Stimulated activated memory B cell treated with anti-CD40 and anti-IgM and Interleukin-4, amounts not matched to agents 10 μg/mL and 1 μg/mL and 100 μg/mL, for 72 hours (primary cell): Measurements from ENCODE around the gene SF1.

Source experiments
- ATAC-seq: fragments of 150-1000 bp; cut with Tn5 transposase; 2 replicates; pipeline ENCODE4 v1.10.0; 2021
- H3K27ac Mint-ChIP-seq: one replicate; pipeline ENCODE4 v1.8.0; 2022; ENCODE audit warnings: mild to moderate bottlenecking, mixed read lengths
- H3K27me3 Mint-ChIP-seq: one replicate; pipeline ENCODE4 v1.8.0; 2022; ENCODE audit warnings: mixed read lengths
- H3K36me3 Mint-ChIP-seq: one replicate; pipeline ENCODE4 v1.8.0; 2022; ENCODE audit warnings: mixed read lengths
- H3K4me1 Mint-ChIP-seq: one replicate; pipeline ENCODE4 v1.8.0; 2022; ENCODE audit warnings: mixed read lengths
- H3K4me3 Mint-ChIP-seq: one replicate; pipeline ENCODE4 v1.8.0; 2022; ENCODE audit warnings: mild to moderate bottlenecking, moderate library complexity, mixed read lengths
- H3K9me3 Mint-ChIP-seq: one replicate; pipeline ENCODE4 v1.8.0; 2022; ENCODE audit warnings: mixed read lengths

Gene SF1

DNA sequence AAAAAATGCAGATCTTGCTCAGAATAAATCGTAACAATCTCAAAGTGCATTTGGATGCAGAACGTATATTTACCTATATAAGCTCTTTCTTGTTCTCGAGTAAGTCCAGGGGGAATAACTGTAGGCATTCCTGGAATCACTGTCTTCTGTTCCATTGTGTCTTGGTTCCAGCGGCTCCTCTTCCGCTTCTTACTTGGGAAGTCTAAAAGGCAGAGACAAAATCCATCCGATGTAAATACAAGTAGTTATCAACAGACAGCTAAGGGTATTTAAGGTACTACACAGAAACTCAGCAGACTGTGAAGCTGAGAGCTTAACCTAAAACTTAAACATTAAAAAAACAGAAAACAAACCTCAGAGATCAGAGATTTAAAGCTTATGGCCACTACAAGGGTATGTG lies 1.9 kb downstream of the SF1 start:
- no peaks in the 10 kb centered on the region for H3K9me3 Mint-ChIP-seq
- peak overlapping the region; percentile 95 for H3K4me3 Mint-ChIP-seq
- no peaks in the 10 kb centered on the region for H3K27me3 Mint-ChIP-seq
- peaks cover 63% of the 10 kb centered on the region for H3K36me3 Mint-ChIP-seq
- peaks cover 76% of the 10 kb centered on the region for H3K4me1 Mint-ChIP-seq
- H3K27ac Mint-ChIP-seq: peak overlapping the region; percentile 87
- no peak for ATAC-seq

DNA sequence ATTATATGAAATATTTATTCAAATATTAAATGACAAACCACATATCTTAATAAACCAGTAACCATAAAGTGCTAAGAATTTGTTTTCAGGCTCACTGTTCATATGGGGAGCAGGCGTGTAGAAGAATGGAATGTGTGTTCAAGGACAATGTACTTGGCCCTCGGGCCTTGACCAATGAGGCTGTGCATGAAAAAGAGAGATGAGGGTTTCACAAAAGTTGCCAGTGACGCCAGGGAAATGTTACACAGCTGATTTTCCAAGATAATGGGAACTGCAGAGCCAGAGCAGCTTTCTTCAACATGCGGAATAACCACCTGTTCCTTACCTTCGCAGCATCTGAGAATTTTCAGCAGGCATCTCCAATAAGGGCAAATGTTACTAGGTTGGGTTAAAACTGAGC lies 4.2 kb downstream of the SF1 start:
- Mint-ChIP-seq H3K4me3 (peak overlapping the region; percentile 26), H3K9me3 (no peaks in the 10 kb centered on the region), H3K27me3 (no peaks in the 10 kb centered on the region), H3K4me1 (peaks cover 78% of the 10 kb centered on the region), H3K27ac (no peak overlapping the region), H3K36me3 (peaks cover 79% of the 10 kb centered on the region)
- ATAC-seq: no peak

DNA sequence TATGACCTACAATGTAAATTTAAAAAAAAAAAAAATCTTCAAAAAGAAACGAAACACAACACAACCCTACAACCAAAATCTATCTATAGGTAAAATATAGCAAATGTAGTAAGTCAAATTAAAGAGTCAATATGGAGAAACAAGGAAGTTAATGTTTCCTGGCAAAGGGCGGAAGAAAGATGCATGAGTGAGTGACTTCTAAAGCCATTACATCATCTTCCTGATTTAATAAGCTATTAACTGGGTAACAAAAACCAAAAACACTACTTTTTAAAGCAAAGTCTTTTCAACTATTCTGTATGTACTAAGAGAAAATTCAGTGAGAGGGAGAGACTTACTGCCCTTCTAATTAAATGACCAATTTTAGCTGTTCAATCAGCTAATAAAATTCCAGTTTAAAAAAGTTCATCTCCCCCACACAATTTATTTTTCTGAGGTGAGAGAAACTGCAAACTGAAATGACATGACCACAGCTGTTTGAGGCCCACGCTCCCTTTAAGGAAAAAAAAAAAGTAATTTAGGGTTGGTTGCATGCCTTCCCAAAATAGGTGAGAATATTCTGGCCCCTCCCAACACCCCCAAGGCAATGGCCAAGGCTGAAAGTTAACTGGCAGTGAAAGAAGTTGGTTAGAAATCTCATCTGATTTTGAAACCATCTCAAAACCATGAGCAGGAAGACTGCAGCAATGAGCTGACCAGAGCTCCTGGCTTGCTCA lies 5.9 kb downstream of the SF1 start:
- ATAC-seq: peak; percentile 54
- H3K27ac Mint-ChIP-seq: peak overlapping the region; percentile 90
- H3K4me1 Mint-ChIP-seq: peaks cover 93% of the 10 kb centered on the region
- peak overlapping the region; percentile 74 for H3K4me3 Mint-ChIP-seq
- peaks cover 94% of the 10 kb centered on the region for H3K36me3 Mint-ChIP-seq
- H3K27me3 Mint-ChIP-seq: no peaks in the 10 kb centered on the region
- H3K9me3 Mint-ChIP-seq: no peaks in the 10 kb centered on the region

DNA sequence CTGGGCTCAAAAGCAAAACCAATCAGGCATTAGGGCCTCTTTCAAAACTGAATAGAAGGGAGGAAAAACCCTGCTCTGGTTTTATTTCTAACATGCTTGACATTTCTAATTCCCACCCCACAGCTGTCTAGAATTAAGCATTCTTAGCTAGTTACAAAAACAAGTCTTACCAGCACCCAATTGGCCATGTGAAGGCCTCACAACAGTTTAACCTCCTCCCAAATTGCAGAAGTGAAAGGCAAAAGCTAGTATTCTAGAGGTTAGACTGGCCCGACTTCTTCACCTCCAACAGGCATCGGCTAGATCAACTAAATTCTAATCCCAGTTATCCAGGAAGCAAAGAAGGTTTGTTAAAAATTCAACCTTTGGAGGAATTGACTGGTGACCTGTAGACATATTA lies 6.5 kb downstream of the SF1 start:
- Mint-ChIP-seq H3K36me3 (peaks cover 93% of the 10 kb centered on the region), H3K4me1 (peaks cover 93% of the 10 kb centered on the region), H3K27me3 (no peaks in the 10 kb centered on the region), H3K4me3 (peak overlapping the region; percentile 74), H3K9me3 (no peaks in the 10 kb centered on the region), H3K27ac (peak overlapping the region; percentile 90)
- peak; percentile 94 for ATAC-seq

DNA sequence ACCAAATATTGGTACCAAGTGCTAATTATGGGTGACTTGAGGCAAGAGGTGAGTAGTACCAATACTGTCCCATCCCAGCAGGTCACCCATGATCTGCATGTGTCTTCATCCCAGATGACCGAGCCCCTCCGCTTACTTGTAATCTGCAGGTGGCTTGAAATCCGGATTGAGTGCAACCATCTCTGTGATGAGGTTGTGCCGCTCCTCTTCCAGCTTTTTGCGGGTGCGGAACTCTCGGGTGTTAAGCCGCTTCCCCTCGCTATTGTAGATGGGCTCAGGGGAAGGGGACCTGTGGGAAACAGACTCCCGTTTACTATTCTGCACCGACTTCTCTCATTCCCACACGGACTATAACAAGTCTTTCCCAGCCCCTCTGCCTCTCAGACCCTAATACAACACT lies 8.2 kb downstream of the SF1 start:
- Mint-ChIP-seq H3K27me3 (no peaks in the 10 kb centered on the region), H3K36me3 (peaks cover 92% of the 10 kb centered on the region), H3K4me3 (no peak overlapping the region), H3K4me1 (peaks cover 93% of the 10 kb centered on the region), H3K27ac (peak overlapping the region; percentile 90), H3K9me3 (no peaks in the 10 kb centered on the region)
- no peak for ATAC-seq

DNA sequence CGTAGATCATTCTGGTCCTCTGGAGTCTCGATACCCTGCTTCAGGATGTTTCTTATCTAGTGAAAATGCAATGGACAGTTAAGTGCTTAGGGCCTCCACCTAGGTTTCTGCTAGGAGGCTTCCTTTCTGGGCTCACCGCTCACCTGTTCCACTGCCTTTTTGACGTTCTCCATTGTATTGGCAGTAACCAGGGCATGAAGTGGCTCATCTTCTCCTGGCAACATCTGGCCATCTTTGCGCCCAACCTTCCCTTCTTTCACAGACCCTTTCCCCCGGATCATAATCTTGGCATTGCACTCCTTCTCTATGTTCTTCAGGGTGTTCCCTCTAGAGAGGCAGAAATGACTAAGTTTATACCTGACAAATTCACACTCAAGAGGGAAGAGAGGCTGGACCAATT lies 9.1 kb downstream of the SF1 start:
- no peaks in the 10 kb centered on the region for H3K9me3 Mint-ChIP-seq
- H3K4me1 Mint-ChIP-seq: peaks cover 93% of the 10 kb centered on the region
- H3K4me3 Mint-ChIP-seq: no peak overlapping the region
- H3K36me3 Mint-ChIP-seq: peaks cover 93% of the 10 kb centered on the region
- no peak for ATAC-seq
- no peaks in the 10 kb centered on the region for H3K27me3 Mint-ChIP-seq
- H3K27ac Mint-ChIP-seq: peak overlapping the region; percentile 67

DNA sequence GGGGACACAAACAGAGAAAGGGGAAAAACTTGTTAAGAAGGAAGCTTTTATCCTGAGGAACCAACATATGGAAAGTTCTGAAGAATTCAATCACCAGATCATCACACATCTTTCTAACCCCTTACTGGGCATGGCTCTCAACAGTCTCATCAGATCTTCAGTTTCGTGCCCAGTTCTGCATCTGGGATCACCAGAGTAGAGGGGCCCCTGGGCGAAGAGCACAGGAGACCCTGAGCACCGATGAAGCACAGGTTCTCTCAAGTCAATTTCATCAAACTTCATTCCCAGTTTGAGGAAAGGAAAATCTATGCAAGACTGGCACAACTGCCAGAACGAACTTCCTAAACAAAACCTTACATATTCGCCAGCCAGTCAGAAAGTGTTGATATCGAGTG lies 10.0 kb downstream of the SF1 start:
- ATAC-seq: no peak
- H3K4me3 Mint-ChIP-seq: no peak overlapping the region
- H3K27ac Mint-ChIP-seq: peak overlapping the region; percentile 69
- peaks cover 87% of the 10 kb centered on the region for H3K36me3 Mint-ChIP-seq
- peaks cover 95% of the 10 kb centered on the region for H3K4me1 Mint-ChIP-seq
- H3K27me3 Mint-ChIP-seq: no peaks in the 10 kb centered on the region
- H3K9me3 Mint-ChIP-seq: no peaks in the 10 kb centered on the region

DNA sequence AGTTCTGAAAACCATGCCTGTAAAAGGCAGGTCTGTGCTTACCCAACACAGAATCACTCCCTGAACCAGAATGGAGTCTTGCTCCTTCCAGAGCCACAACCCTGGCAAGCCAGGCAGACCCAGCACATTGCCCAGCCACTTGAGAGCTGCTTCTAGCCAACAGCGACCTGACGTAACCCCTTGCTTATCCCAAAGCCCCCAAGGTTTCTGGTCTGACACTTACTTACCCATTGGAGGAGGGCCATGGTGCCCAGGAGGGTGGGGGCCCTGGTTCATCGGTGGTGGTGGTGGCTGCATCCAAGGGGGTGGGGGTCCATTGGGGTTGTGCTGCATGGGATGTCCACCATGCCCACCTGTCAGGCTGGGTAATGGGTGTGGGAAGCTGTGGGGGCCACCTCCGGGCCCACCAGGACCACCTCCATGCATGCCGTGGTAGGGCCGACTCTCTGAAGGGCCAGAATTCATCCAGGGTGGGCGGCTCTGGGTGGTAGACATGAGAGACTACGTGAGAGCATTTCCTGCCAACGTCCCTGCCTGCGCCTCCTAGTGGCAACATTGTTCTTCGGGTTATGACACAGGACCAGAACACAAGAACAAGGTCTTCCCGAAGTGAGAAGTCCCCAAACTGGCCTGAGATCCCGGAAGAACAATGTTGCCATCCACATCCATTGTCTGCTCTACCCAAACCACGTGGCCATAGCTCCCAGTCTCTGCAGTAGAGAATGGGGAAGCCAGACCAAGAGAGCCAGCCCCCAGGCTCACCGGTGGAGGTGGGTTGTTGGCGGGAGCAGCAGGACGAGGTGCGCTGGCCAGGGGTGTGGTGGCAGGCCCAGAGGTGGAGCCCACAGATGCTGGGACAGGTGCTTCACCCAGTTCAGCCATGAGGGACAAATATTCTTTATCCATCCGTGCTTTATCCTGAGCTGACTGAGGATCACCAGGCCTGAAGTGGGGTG lies 10.7 kb downstream of the SF1 start:
- H3K9me3 Mint-ChIP-seq: no peaks in the 10 kb centered on the region
- H3K36me3 Mint-ChIP-seq: peaks cover 84% of the 10 kb centered on the region
- peak overlapping the region; percentile 69 for H3K27ac Mint-ChIP-seq
- H3K27me3 Mint-ChIP-seq: no peaks in the 10 kb centered on the region
- no peak for ATAC-seq
- no peak overlapping the region for H3K4me3 Mint-ChIP-seq
- peaks cover 95% of the 10 kb centered on the region for H3K4me1 Mint-ChIP-seq

DNA sequence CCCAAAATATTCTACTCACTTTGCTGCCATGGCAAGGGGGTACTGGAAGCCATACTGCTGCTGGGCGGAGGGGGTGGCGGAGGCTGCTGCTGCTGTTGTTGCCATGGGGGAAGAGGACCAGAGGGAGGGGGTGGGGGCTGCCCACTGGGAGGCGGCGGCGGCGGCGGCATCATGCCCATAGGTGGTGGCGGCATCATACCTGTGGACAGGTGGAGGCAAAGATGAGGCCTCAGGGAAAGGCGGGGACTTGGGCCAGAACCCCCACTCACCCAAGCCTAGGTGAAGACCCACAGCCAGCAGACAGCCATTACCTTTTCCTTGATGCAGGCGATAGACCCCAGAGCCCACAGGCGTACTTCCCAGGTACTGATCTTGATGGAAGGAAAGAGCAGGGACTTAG lies 11.5 kb downstream of the SF1 start:
- H3K36me3 Mint-ChIP-seq: peaks cover 80% of the 10 kb centered on the region
- H3K9me3 Mint-ChIP-seq: no peaks in the 10 kb centered on the region
- peaks cover 95% of the 10 kb centered on the region for H3K4me1 Mint-ChIP-seq
- ATAC-seq: no peak
- no peaks in the 10 kb centered on the region for H3K27me3 Mint-ChIP-seq
- H3K4me3 Mint-ChIP-seq: no peak overlapping the region
- peak overlapping the region; percentile 57 for H3K27ac Mint-ChIP-seq

DNA sequence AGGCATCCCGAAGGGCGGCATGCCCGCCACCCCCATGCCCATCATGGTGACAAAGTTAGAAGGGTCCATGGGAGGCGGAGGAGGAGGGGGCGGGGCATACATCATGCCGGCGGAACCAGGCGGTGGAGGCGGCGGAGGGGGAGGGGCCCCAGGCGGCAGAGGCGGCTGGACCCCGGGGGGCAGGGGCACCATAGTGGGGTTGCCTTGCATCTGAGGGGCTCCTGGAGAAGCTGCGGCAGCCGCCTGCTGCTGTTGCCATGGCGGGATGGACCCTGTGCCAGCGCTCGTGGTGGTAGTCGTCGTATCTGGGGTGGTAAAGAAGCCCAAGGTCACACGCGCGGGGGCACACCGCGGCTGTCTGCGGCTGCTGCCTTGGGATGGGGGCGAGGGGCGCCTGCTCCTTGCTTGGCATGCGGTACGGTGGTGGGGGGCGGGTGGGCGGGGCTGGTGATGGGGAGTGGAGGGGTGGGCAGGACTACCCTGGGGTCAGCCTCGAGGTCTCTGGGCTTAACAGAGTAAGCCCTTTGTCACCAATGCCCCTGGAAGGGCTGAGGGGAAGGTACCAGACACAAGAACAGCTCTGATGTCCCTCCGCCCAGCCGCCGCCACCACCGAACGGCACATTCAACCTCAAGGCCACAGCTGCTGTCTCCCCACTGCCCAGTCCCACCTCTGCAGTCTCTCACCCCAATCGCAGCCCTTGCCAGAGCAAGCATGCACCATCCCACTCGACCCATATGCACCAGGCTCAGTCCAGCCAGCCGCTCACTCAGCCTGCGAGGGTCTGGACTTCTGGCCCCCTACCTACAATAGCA lies 12.3 kb downstream of the SF1 start:
- H3K4me3 Mint-ChIP-seq: peak overlapping the region; percentile 54
- H3K27me3 Mint-ChIP-seq: no peaks in the 10 kb centered on the region
- no peak for ATAC-seq
- H3K27ac Mint-ChIP-seq: peak overlapping the region; percentile 57
- no peaks in the 10 kb centered on the region for H3K9me3 Mint-ChIP-seq
- H3K36me3 Mint-ChIP-seq: peaks cover 73% of the 10 kb centered on the region
- peaks cover 97% of the 10 kb centered on the region for H3K4me1 Mint-ChIP-seq

DNA sequence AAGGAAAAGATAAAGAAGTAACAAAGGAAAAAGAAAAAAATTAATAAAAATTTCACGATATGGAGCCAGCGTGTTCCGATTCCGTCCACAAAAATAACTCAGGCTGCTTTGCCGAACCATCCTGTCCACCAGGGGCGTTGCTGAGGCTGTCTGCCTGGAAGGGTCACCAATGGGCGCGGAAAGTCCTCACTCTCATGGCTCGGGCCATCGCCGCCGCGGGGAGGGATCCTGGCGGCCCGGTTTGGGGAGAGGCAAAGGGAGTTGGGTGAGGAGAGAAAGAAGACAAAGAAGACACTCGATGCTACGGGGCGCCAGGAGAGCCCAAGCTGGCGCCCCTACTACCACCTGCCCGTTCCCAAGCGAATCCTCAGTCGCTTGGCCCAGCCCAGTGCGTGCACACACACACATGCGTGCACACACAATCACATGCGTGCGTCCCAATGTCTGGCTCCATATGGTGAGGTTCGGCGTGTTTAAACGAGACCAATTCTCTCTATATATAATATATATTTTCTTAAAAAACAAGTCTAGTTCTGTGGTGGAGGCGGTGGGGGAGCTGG lies 13.0 kb downstream of the SF1 start:
- peak overlapping the region; percentile 85 for H3K27ac Mint-ChIP-seq
- peaks cover 66% of the 10 kb centered on the region for H3K36me3 Mint-ChIP-seq
- H3K9me3 Mint-ChIP-seq: no peaks in the 10 kb centered on the region
- no peaks in the 10 kb centered on the region for H3K27me3 Mint-ChIP-seq
- H3K4me1 Mint-ChIP-seq: peaks cover 97% of the 10 kb centered on the region
- no peak for ATAC-seq
- H3K4me3 Mint-ChIP-seq: peak overlapping the region; percentile 66

DNA sequence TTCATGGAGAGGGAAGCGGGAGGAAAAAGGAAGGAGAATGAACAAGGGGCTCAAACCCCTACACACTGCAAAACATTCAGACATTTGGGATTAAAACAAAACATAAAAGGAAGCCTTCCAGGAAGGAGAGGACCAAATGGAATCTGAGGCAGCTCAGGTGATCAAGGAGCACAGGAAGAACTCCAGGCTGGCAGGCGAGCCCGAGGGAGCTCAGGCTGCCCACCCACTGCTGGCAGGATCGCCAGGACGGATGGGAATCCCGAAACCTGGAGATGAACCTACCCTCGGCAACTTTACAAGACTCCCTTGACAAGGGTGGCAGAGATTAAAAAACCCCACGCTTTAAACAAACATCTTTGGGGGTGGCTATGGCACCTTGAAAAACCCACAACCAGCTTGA lies 13.6 kb downstream of the SF1 start:
- Mint-ChIP-seq H3K4me1 (peaks cover 100% of the 10 kb centered on the region), H3K9me3 (no peaks in the 10 kb centered on the region), H3K27me3 (no peaks in the 10 kb centered on the region), H3K36me3 (peaks cover 66% of the 10 kb centered on the region), H3K27ac (peak overlapping the region; percentile 85), H3K4me3 (peak overlapping the region; percentile 66)
- no peak for ATAC-seq

DNA sequence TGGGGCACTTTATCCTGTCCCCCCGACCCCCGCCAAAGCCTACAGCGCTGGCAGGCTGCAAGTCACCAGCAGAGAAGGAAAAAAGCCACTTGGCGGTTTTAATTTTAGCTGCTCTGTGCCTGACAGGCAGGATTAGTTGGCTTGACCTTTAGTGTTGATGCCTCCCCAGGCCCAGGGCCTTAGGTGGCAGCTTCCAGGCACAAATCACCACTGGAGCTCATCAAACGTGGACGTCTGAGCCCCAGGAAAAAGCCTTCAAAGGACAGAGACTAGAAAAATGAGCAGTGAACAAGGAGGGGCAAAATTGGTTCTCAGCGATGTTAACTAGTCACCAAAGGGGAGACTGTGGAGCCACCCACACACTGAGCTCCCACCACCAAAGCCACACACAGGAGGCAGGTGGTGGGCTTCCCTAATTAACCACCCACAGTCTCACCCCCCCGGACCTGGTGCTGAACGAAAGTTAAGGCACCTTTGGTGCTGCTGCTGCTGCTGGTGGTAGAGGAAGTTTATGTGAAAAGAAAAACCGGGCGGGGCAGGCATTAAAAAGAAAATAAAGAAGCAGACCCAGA lies 14.2 kb downstream of the SF1 start:
- H3K4me3 Mint-ChIP-seq: peak overlapping the region; percentile 49
- H3K27ac Mint-ChIP-seq: peak overlapping the region; percentile 85
- ATAC-seq: peak; percentile 71
- peaks cover 64% of the 10 kb centered on the region for H3K36me3 Mint-ChIP-seq
- H3K9me3 Mint-ChIP-seq: no peaks in the 10 kb centered on the region
- no peaks in the 10 kb centered on the region for H3K27me3 Mint-ChIP-seq
- peaks cover 100% of the 10 kb centered on the region for H3K4me1 Mint-ChIP-seq

DNA sequence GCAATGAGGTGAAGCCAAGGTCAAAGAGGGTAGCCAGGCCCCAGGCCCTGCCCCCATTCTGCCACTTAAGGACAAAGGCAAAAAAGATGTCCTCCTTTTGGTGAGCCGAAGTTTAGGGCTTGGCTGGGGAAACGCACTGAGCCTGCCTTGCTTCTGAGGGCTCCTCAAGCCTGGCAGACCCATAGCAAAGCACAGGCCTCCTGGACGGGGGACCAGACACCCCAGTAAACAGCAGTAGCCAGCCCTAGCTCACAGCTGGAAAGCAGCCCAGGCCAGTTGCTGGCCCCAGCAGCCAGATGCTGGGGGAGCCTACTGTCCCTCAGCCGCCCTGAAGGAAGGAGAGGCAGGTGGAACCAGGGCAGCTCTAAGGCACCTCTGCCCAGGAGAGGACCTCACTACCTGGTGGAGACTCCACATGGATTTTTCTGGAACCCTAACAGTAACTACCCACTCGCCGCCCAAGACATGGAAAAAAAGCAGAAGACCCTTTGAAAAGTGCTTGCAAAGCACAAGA lies 14.8 kb downstream of the SF1 start:
- H3K4me1 Mint-ChIP-seq: peaks cover 94% of the 10 kb centered on the region
- H3K4me3 Mint-ChIP-seq: peak overlapping the region; percentile 49
- H3K9me3 Mint-ChIP-seq: no peaks in the 10 kb centered on the region
- peaks cover 58% of the 10 kb centered on the region for H3K36me3 Mint-ChIP-seq
- no peaks in the 10 kb centered on the region for H3K27me3 Mint-ChIP-seq
- peak overlapping the region; percentile 85 for H3K27ac Mint-ChIP-seq
- ATAC-seq: peak; percentile 2
